Adrenal gland (tissue), 5 donors: ENCODE data around the gene DOCK6.

Experiments
- POLR2A ChIP-seq, 2 donors: fragments of 450-650 bp; IDR thresholded peaks; one replicate each; pipeline ENCODE4 v1.6.1; 2017; ENCODE audit warnings: antibody characterized with exemption in 2 of 2, mild to moderate bottlenecking in 2 of 2, moderate library complexity in 1 of 2
- TF ChIP-seq, protein P1 (sequence below), 6 experiments: fragments of 450-650 bp in 4 of 6; fragments of 200-600 bp in 2 of 6; sonication (generic) in 1 of 6; IDR thresholded peaks; 1 replicate in 5 of 6; 2 replicates in 1 of 6; pipeline versions ENCODE4 v1.5.1 to v1.8.0; 2016 to 2021; ENCODE audit warnings: antibody characterized with exemption in 6 of 6, mild to moderate bottlenecking in 2 of 6, moderate library complexity in 1 of 6
- donor health status: DM: no; HTN: no; CAD: no.

DNA sequence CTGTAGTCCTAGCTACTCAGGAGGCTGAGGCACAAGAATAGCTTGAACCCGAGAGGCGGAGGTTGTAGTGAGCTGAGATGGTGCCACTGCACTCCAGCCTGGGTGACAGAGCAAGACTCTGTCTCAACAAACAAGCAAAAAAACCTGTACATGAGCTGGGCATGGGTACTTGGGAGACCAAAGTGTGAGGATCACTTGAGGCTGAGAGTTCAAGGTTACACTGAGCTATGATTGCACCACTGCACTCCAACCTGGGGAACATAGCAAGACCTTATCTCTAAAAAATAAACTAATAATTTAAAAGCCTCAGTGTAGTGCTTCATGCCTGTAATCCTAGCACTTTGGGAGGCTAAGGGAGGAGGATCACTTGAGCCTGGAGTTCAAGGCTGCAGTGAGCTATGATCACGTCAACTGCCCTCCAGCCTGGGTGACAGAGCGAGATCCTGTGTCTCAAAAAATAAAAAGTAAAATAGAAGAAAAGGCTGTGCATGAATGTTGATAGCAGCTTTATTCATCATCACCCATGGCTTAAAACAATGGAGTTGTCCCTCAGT, 12.3 kb upstream of the DOCK6 start:
- TF ChIP-seq, protein P1, sequence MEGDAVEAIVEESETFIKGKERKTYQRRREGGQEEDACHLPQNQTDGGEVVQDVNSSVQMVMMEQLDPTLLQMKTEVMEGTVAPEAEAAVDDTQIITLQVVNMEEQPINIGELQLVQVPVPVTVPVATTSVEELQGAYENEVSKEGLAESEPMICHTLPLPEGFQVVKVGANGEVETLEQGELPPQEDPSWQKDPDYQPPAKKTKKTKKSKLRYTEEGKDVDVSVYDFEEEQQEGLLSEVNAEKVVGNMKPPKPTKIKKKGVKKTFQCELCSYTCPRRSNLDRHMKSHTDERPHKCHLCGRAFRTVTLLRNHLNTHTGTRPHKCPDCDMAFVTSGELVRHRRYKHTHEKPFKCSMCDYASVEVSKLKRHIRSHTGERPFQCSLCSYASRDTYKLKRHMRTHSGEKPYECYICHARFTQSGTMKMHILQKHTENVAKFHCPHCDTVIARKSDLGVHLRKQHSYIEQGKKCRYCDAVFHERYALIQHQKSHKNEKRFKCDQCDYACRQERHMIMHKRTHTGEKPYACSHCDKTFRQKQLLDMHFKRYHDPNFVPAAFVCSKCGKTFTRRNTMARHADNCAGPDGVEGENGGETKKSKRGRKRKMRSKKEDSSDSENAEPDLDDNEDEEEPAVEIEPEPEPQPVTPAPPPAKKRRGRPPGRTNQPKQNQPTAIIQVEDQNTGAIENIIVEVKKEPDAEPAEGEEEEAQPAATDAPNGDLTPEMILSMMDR (IDR thresholded peaks at IDR 0.05), result no peak
- no peak for TF ChIP-seq POLR2A (IDR thresholded peaks at IDR 0.05)
